HEK293 (cell line): ENCODE measurements around the gene MCU.
A peak's percentile ranks its signal among the peaks of the same experiment; 100 is the strongest.

ENCODE experiments used
- AEBP2 ChIP-seq: fragments of 450-650 bp; formaldehyde crosslinking; IDR thresholded peaks from 2 replicates; pipeline ENCODE4 v1.5.1; 2016; ENCODE audit warnings: missing biosample characterization, missing genetic modification characterization, borderline replicate concordance
- BCL11B ChIP-seq: fragments of 450-650 bp; formaldehyde crosslinking; IDR thresholded peaks from 2 replicates; pipeline ENCODE4 v1.5.1; 2016; ENCODE audit warnings: low read depth, missing biosample characterization, missing genetic modification characterization
- KLF8 ChIP-seq: fragments of 450-650 bp; formaldehyde crosslinking; IDR thresholded peaks from 2 replicates; pipeline ENCODE4 v1.5.1; 2016; ENCODE audit warnings: missing biosample characterization, missing genetic modification characterization
- MZF1 ChIP-seq: fragments of 450-650 bp; formaldehyde crosslinking; IDR thresholded peaks from 2 replicates; pipeline ENCODE4 v1.5.1; 2017; ENCODE audit warnings: missing biosample characterization, missing genetic modification characterization, borderline replicate concordance
- REPIN1 ChIP-seq: fragments of 450-650 bp; formaldehyde crosslinking; IDR thresholded peaks from 2 replicates; pipeline ENCODE4 v1.5.1; 2017; ENCODE audit warnings: missing biosample characterization, missing genetic modification characterization, low read depth
- SALL2 ChIP-seq: fragments of 450-650 bp; formaldehyde crosslinking; IDR thresholded peaks from 2 replicates; pipeline ENCODE4 v1.5.0; 2017; ENCODE audit warnings: missing biosample characterization, mild to moderate bottlenecking, missing genetic modification characterization, borderline replicate concordance
- SCRT2 ChIP-seq: fragments of 450-650 bp; formaldehyde crosslinking; IDR thresholded peaks from 2 replicates; pipeline ENCODE4 v1.5.1; 2016; ENCODE audit warnings: missing biosample characterization, missing genetic modification characterization
- SETDB1 ChIP-seq: IDR thresholded peaks from one replicate; pipeline ENCODE4 v1.6.1; 2017; ENCODE audit warnings: mild to moderate bottlenecking, low read length, moderate library complexity, mixed read lengths; ENCODE audit not compliant: insufficient read length
- TCF7L2 ChIP-seq: IDR thresholded peaks from 2 replicates; pipeline ENCODE4 v1.6.1; 2011; ENCODE audit warnings: low read depth, mild to moderate bottlenecking, inconsistent platforms, low read length, moderate library complexity, borderline replicate concordance
- ZBTB48 ChIP-seq: fragments of 450-650 bp; formaldehyde crosslinking; IDR thresholded peaks from 2 replicates; pipeline ENCODE4 v1.5.1; 2016; ENCODE audit warnings: missing biosample characterization, missing genetic modification characterization
- ZFP37 ChIP-seq: fragments of 450-650 bp; formaldehyde crosslinking; IDR thresholded peaks from 2 replicates; pipeline ENCODE4 v1.5.1; 2016; ENCODE audit warnings: missing biosample characterization, missing genetic modification characterization
- ZNF155 ChIP-seq: fragments of 450-650 bp; formaldehyde crosslinking; IDR thresholded peaks from 2 replicates; pipeline ENCODE4 v1.5.1; 2016; ENCODE audit warnings: missing biosample characterization, missing genetic modification characterization
- ZNF16 ChIP-seq: fragments of 450-650 bp; formaldehyde crosslinking; IDR thresholded peaks from 2 replicates; pipeline ENCODE4 v1.5.1; 2016; ENCODE audit warnings: low read depth, missing biosample characterization, missing genetic modification characterization
- ZNF169 ChIP-seq: fragments of 450-650 bp; formaldehyde crosslinking; IDR thresholded peaks from 2 replicates; pipeline ENCODE4 v1.5.1; 2016; ENCODE audit warnings: missing biosample characterization, missing genetic modification characterization
- ZNF223 ChIP-seq: fragments of 450-650 bp; formaldehyde crosslinking; IDR thresholded peaks from 2 replicates; pipeline ENCODE4 v1.5.1; 2016; ENCODE audit warnings: missing biosample characterization, missing genetic modification characterization
- ZNF26 ChIP-seq: fragments of 450-650 bp; formaldehyde crosslinking; IDR thresholded peaks from 2 replicates; pipeline ENCODE4 v1.5.1; 2016; ENCODE audit warnings: missing biosample characterization, missing genetic modification characterization
- ZNF404 ChIP-seq: fragments of 450-650 bp; formaldehyde crosslinking; IDR thresholded peaks from 2 replicates; pipeline ENCODE4 v1.5.1; 2017; ENCODE audit warnings: missing biosample characterization, missing genetic modification characterization
- ZNF426 ChIP-seq: fragments of 450-650 bp; formaldehyde crosslinking; IDR thresholded peaks from 2 replicates; pipeline ENCODE4 v1.5.1; 2017; ENCODE audit warnings: missing biosample characterization, missing genetic modification characterization, mild to moderate bottlenecking, inconsistent platforms, moderate library complexity
- ZNF433 ChIP-seq: fragments of 450-650 bp; formaldehyde crosslinking; IDR thresholded peaks from 2 replicates; pipeline ENCODE4 v1.5.1; 2016; ENCODE audit warnings: missing biosample characterization, missing genetic modification characterization, low read depth
- ZNF501 ChIP-seq: fragments of 450-650 bp; formaldehyde crosslinking; IDR thresholded peaks from 2 replicates; pipeline ENCODE4 v1.5.1; 2016; ENCODE audit warnings: missing biosample characterization, missing genetic modification characterization
- ZNF521 ChIP-seq: fragments of 450-650 bp; formaldehyde crosslinking; IDR thresholded peaks from 2 replicates; pipeline ENCODE4 v1.5.1; 2017; ENCODE audit warnings: missing biosample characterization, mild to moderate bottlenecking, missing genetic modification characterization
- ZNF549 ChIP-seq: fragments of 450-650 bp; IDR thresholded peaks from 2 replicates; pipeline ENCODE4 v1.5.1; 2018; ENCODE audit warnings: missing biosample characterization, missing genetic modification characterization, mild to moderate bottlenecking, inconsistent platforms, moderate library complexity
- ZNF621 ChIP-seq: fragments of 450-650 bp; formaldehyde crosslinking; IDR thresholded peaks from 2 replicates; pipeline ENCODE4 v1.5.1; 2017; ENCODE audit warnings: missing biosample characterization, missing genetic modification characterization
- ZNF624 ChIP-seq: fragments of 450-650 bp; formaldehyde crosslinking; IDR thresholded peaks from 2 replicates; pipeline ENCODE4 v1.5.1; 2017; ENCODE audit warnings: missing biosample characterization, missing genetic modification characterization
- ZNF785 ChIP-seq: fragments of 450-650 bp; formaldehyde crosslinking; IDR thresholded peaks from 2 replicates; pipeline ENCODE4 v1.5.1; 2016; ENCODE audit warnings: missing biosample characterization, missing genetic modification characterization
- ZNF791 ChIP-seq: fragments of 450-650 bp; formaldehyde crosslinking; IDR thresholded peaks from 2 replicates; pipeline ENCODE4 v1.5.1; 2016; ENCODE audit warnings: missing biosample characterization, missing genetic modification characterization
- ZSCAN23 ChIP-seq: fragments of 450-650 bp; formaldehyde crosslinking; IDR thresholded peaks from 2 replicates; pipeline ENCODE4 v1.5.1; 2016; ENCODE audit warnings: missing biosample characterization, missing genetic modification characterization
- ZSCAN4 ChIP-seq: fragments of 450-650 bp; formaldehyde crosslinking; IDR thresholded peaks from 2 replicates; pipeline ENCODE4 v1.5.1; 2017; ENCODE audit warnings: missing biosample characterization, missing genetic modification characterization
- TF ChIP-seq, protein P1 (sequence below): fragments of 450-650 bp; formaldehyde crosslinking; IDR thresholded peaks from 2 replicates; pipeline ENCODE4 v1.5.0; 2017; ENCODE audit warnings: missing biosample characterization, missing genetic modification characterization, borderline replicate concordance
- TF ChIP-seq, protein P2 (sequence below): fragments of 450-650 bp; formaldehyde crosslinking; IDR thresholded peaks from 2 replicates; pipeline ENCODE4 v1.5.1; 2016; ENCODE audit warnings: missing biosample characterization, missing genetic modification characterization
- TF ChIP-seq, protein P3 (sequence below): fragments of 450-650 bp; formaldehyde crosslinking; IDR thresholded peaks from 2 replicates; pipeline ENCODE4 v1.5.1; 2017; ENCODE audit warnings: missing biosample characterization, missing genetic modification characterization
- TF ChIP-seq, protein P4 (sequence below): fragments of 450-650 bp; IDR thresholded peaks from 2 replicates; pipeline ENCODE4 v1.5.1; 2018; ENCODE audit warnings: missing biosample characterization, missing genetic modification characterization

The MCU gene

DNA sequence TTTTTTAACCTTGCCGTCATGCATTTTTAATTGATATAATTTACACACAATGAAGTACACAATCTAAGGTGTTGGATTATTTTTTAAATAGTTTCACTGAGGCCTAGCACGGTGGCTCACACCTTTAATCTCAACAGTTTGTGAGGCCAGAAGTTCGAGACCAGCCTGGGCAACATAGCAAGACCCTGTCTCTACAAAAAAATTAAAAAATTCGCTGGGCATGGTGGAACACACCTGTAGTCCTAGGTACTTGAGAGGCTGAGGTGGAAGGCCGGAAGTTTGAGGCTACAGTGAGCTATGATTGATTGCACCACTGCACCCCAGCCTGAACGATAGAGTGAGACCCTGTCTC, 108.8 kb downstream of the MCU start (continued):
- TF ChIP-seq, protein P1, sequence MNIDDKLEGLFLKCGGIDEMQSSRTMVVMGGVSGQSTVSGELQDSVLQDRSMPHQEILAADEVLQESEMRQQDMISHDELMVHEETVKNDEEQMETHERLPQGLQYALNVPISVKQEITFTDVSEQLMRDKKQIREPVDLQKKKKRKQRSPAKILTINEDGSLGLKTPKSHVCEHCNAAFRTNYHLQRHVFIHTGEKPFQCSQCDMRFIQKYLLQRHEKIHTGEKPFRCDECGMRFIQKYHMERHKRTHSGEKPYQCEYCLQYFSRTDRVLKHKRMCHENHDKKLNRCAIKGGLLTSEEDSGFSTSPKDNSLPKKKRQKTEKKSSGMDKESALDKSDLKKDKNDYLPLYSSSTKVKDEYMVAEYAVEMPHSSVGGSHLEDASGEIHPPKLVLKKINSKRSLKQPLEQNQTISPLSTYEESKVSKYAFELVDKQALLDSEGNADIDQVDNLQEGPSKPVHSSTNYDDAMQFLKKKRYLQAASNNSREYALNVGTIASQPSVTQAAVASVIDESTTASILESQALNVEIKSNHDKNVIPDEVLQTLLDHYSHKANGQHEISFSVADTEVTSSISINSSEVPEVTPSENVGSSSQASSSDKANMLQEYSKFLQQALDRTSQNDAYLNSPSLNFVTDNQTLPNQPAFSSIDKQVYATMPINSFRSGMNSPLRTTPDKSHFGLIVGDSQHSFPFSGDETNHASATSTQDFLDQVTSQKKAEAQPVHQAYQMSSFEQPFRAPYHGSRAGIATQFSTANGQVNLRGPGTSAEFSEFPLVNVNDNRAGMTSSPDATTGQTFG (tag by site-specific recombination): no peak
- 0 out of 2 replicates have a peak, but pooled peaks have one; percentile 0 for TF ChIP-seq AEBP2 (tag by site-specific recombination)
- no peak for TF ChIP-seq SCRT2 (tag by site-specific recombination)
- no peak for TF ChIP-seq ZNF223 (tag by site-specific recombination)
- TF ChIP-seq ZNF624 (tag by site-specific recombination): no peak
- TF ChIP-seq REPIN1 (tag by site-specific recombination): no peak
- TF ChIP-seq, protein P2, sequence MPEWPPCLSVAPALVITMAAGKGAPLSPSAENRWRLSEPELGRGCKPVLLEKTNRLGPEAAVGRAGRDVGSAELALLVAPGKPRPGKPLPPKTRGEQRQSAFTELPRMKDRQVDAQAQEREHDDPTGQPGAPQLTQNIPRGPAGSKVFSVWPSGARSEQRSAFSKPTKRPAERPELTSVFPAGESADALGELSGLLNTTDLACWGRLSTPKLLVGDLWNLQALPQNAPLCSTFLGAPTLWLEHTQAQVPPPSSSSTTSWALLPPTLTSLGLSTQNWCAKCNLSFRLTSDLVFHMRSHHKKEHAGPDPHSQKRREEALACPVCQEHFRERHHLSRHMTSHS (tag by site-specific recombination): no peak
- TF ChIP-seq ZNF521 (tag by site-specific recombination): no peak
- TF ChIP-seq MZF1: no peak
- TF ChIP-seq ZSCAN4 (tag by site-specific recombination): no peak
- TF ChIP-seq KLF8 (tag by site-specific recombination): 0 out of 2 replicates have a peak, but pooled peaks have one; percentile 6
- TF ChIP-seq BCL11B (tag by site-specific recombination): no peak
- no peak for TF ChIP-seq ZNF426 (tag by site-specific recombination)
- TF ChIP-seq ZNF16 (tag by site-specific recombination): no peak
- TF ChIP-seq ZBTB48 (tag by site-specific recombination): no peak
- TF ChIP-seq ZNF155 (tag by site-specific recombination): no peak
- TF ChIP-seq ZFP37 (tag by site-specific recombination): no peak
- TF ChIP-seq ZNF26 (tag by site-specific recombination): no peak
- no peak for TF ChIP-seq ZNF433 (tag by site-specific recombination)
- TF ChIP-seq ZNF791 (tag by site-specific recombination): no peak
- no peak for TF ChIP-seq ZNF621
- TF ChIP-seq ZNF785 (tag by site-specific recombination): no peak
- no peak for TF ChIP-seq ZNF404
- no peak for TF ChIP-seq ZNF501
- no peak for TF ChIP-seq SALL2 (tag by site-specific recombination)
- TF ChIP-seq TCF7L2: no peak
- no peak for TF ChIP-seq ZSCAN23 (tag by site-specific recombination)
- TF ChIP-seq SETDB1: no peak
- TF ChIP-seq ZNF169 (tag by site-specific recombination): no peak
- TF ChIP-seq, protein P3, sequence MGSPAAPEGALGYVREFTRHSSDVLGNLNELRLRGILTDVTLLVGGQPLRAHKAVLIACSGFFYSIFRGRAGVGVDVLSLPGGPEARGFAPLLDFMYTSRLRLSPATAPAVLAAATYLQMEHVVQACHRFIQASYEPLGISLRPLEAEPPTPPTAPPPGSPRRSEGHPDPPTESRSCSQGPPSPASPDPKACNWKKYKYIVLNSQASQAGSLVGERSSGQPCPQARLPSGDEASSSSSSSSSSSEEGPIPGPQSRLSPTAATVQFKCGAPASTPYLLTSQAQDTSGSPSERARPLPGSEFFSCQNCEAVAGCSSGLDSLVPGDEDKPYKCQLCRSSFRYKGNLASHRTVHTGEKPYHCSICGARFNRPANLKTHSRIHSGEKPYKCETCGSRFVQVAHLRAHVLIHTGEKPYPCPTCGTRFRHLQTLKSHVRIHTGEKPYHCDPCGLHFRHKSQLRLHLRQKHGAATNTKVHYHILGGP (tag by site-specific recombination): no peak
- TF ChIP-seq, protein P4, sequence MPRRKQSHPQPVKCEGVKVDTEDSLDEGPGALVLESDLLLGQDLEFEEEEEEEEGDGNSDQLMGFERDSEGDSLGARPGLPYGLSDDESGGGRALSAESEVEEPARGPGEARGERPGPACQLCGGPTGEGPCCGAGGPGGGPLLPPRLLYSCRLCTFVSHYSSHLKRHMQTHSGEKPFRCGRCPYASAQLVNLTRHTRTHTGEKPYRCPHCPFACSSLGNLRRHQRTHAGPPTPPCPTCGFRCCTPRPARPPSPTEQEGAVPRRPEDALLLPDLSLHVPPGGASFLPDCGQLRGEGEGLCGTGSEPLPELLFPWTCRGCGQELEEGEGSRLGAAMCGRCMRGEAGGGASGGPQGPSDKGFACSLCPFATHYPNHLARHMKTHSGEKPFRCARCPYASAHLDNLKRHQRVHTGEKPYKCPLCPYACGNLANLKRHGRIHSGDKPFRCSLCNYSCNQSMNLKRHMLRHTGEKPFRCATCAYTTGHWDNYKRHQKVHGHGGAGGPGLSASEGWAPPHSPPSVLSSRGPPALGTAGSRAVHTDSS (tag by site-specific recombination): no peak
- TF ChIP-seq ZNF549 (tag by site-specific recombination): no peak
